HK-2 (cell line): Measurements from ENCODE around the gene CACNA1H.

Experiments used
- DNase-seq: peaks from one replicate; pipeline ENCODE4 v3.0.0-alpha.2; 2018; ENCODE audit not compliant: unreplicated experiment

The CACNA1H gene

DNA sequence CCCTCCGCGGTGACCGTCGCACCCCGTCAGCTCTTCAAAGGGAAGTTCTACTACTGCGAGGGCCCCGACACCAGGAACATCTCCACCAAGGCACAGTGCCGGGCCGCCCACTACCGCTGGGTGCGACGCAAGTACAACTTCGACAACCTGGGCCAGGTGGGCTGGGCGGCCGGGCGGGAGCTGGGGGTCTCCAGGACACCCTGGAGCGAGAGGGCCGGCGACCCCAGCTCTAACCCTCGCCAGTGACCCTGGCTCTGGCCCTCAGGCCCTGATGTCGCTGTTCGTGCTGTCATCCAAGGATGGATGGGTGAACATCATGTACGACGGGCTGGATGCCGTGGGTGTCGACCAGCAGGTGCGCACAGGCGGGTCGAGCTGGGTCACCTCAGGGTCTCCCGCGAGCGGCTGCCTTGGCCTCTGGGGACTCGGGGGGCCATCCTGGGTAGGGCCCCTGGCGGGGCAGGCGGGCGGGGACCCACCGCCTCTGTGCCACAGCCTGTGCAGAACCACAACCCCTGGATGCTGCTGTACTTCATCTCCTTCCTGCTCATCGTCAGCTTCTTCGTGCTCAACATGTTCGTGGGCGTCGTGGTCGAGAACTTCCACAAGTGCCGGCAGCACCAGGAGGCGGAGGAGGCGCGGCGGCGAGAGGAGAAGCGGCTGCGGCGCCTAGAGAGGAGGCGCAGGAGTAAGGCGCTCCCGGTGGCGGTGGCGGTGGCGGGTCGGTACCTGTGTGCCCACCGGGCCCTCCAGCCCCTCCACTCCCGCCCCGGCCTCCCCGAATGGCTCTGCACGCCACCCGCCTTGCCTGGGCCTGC is 58.8 kb downstream of the CACNA1H start:
- DNase-seq = no peak

GRCh38 chr16:1212616-1213194 is 59.8 kb downstream of the CACNA1H start:
- no peak for DNase-seq

GRCh38 chr16:1213231-1213630 is 60.3 kb downstream of the CACNA1H start:
- no peak for DNase-seq

DNA sequence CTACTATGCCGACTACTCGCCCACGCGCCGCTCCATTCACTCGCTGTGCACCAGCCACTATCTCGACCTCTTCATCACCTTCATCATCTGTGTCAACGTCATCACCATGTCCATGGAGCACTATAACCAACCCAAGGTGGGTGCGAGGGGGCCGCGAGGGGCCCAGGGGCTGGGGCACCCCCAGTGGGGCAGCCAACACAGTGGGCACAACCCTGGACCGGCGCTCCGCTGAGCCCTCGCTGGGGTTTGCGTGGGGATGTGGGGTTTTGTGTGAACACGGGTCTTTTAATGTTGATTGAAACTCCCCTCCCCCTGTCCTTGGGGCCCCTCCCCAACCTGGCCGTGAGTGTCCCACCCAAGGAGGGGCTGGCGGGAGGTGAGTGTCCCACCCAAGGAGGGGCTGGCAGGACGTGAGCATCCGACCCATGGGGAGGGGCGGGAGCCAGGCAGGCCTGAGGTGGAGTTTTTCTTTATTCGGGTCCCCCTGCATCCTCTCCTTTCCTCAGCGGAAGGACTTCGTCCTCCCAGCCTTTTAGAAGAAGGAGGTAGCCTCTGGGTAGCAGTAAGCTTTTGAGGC is 61.0 kb downstream of the CACNA1H start:
- no peak for DNase-seq

DNA sequence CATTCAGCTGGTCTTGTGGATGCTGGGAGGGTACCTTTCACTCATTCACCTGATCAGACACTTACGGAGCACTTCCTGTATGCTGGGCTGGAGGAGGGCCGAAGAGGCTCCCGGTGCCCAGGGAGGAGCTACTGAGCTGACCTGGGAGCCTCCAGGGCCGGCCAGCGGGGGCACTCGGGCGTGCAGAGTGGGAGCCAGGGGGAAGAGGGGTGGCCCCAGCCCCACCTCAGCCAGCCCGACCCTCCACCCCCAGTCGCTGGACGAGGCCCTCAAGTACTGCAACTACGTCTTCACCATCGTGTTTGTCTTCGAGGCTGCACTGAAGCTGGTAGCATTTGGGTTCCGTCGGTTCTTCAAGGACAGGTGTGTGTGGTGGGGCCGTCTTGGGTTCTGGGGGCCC is 61.8 kb downstream of the CACNA1H start:
- DNase-seq = no peak

- DNase-seq = no peak
Measured at GRCh38 chr16:1215574-1216295, 62.8 kb downstream of the CACNA1H start.

DNA sequence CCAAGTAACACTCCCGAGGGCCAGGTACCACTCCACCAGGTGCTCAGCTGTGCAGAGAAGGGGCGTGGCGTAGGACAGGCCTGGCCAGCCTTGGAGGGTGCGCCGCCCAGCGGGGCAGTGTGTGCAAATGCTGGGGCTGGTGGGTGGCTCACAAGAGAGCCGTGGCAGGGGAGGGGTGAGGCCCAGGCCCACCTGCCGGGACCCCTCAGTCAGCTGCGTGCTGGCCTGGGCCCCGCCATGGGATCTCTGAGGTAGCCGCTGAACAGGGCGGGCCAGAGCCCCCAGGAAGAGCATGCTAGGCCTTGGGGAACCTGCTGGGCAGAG is 63.4 kb downstream of the CACNA1H start:
- no peak for DNase-seq

GRCh38 chr16:1216681-1217400 is 63.9 kb downstream of the CACNA1H start:
- no peak for DNase-seq

- no peak for DNase-seq
Measured at GRCh38 chr16:1217526-1217925, 64.6 kb downstream of the CACNA1H start.

DNA sequence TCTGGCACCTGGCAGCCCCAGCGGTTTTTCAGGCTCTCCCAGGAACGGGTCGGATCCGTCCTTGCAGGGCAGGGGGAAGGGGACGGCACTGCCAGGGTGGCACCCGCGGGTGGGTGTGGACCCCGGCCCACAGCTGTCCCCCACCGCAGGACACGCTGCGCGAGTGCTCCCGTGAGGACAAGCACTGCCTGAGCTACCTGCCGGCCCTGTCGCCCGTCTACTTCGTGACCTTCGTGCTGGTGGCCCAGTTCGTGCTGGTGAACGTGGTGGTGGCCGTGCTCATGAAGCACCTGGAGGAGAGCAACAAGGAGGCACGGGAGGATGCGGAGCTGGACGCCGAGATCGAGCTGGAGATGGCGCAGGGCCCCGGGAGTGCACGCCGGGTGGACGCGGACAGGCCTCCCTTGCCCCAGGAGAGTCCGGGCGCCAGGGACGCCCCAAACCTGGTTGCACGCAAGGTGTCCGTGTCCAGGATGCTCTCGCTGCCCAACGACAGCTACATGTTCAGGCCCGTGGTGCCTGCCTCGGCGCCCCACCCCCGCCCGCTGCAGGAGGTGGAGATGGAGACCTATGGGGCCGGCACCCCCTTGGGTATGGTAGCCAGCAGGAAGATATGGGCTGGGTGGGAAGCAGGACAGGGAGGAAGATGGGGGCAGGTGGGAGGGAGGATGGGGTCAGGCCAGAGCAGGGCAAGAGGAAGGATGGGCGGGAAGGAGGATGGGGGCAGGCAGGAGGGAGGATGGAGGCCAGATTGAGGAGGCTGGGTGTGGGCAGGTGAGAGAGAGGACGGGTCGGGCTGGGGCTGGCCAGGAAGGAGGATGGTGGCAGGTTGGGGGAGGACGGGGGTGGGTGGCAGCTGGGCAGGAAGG is 65.4 kb downstream of the CACNA1H start:
- no peak for DNase-seq

GRCh38 chr16:1218930-1219611 is 66.2 kb downstream of the CACNA1H start:
- no peak for DNase-seq

DNA sequence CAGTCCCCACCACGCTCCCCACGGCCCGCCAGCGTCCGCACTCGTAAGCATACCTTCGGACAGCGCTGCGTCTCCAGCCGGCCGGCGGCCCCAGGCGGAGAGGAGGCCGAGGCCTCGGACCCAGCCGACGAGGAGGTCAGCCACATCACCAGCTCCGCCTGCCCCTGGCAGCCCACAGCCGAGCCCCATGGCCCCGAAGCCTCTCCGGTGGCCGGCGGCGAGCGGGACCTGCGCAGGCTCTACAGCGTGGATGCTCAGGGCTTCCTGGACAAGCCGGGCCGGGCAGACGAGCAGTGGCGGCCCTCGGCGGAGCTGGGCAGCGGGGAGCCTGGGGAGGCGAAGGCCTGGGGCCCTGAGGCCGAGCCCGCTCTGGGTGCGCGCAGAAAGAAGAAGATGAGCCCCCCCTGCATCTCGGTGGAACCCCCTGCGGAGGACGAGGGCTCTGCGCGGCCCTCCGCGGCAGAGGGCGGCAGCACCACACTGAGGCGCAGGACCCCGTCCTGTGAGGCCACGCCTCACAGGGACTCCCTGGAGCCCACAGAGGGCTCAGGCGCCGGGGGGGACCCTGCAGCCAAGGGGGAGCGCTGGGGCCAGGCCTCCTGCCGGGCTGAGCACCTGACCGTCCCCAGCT is 67.3 kb downstream of the CACNA1H start:
- no peak for DNase-seq

DNA sequence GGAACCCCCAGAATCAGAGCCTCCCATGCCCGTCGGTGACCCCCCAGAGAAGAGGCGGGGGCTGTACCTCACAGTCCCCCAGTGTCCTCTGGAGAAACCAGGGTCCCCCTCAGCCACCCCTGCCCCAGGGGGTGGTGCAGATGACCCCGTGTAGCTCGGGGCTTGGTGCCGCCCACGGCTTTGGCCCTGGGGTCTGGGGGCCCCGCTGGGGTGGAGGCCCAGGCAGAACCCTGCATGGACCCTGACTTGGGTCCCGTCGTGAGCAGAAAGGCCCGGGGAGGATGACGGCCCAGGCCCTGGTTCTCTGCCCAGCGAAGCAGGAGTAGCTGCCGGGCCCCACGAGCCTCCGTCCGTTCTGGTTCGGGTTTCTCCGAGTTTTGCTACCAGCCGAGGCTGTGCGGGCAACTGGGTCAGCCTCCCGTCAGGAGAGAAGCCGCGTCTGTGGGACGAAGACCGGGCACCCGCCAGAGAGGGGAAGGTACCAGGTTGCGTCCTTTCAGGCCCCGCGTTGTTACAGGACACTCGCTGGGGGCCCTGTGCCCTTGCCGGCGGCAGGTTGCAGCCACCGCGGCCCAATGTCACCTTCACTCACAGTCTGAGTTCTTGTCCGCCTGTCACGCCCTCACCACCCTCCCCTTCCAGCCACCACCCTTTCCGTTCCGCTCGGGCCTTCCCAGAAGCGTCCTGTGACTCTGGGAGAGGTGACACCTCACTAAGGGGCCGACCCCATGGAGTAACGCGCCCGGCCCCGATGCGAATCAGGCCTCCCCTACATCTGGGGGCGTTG is 68.1 kb downstream of the CACNA1H start:
- no peak for DNase-seq

DNA sequence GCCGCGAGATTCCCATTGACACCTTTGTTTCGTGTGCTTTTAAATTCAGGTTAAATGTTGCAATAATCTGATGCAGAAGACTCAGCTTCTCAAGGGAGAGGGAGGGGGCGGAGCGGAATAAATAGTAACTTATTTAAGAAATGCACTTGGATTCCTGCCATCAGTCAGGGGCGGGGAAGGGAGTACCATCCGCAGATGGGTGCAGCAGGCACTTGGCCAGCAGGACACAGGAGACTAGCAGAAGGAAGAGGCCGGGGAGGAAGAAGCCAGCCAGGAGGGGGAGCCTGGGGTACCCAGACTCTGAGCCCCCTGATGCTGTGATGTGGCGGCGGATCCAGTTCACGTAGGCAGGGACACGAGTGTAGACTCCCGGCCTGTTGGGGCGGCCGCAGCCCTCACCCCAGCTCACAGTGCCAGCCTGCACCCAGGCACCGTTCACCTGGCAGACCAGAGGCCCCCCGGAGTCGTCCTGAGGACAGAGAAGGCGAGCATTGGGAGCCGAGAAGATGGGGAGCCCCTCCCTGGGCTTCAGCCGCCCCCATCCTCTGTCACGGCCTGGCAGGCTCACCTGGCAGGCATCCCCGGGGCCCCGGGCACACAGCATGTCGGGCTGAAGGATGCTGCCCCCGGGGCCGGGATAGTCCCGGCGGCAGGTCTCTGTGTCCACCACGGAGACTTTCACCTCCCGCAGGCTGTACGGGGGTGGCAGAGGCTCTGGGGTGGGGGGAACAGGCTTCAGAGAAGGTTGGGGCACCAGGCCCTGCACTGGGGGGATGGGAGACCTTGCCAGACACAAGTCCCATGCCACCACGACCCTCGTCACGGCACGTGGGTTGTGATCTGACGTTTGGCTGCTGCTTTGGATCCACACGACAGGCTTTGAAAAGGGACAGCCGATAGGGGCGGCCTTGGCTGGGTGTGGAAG is 69.0 kb downstream of the CACNA1H start:
- DNase-seq = no peak

- no peak for DNase-seq
Measured at GRCh38 chr16:1222553-1223354, 69.8 kb downstream of the CACNA1H start.

DNA sequence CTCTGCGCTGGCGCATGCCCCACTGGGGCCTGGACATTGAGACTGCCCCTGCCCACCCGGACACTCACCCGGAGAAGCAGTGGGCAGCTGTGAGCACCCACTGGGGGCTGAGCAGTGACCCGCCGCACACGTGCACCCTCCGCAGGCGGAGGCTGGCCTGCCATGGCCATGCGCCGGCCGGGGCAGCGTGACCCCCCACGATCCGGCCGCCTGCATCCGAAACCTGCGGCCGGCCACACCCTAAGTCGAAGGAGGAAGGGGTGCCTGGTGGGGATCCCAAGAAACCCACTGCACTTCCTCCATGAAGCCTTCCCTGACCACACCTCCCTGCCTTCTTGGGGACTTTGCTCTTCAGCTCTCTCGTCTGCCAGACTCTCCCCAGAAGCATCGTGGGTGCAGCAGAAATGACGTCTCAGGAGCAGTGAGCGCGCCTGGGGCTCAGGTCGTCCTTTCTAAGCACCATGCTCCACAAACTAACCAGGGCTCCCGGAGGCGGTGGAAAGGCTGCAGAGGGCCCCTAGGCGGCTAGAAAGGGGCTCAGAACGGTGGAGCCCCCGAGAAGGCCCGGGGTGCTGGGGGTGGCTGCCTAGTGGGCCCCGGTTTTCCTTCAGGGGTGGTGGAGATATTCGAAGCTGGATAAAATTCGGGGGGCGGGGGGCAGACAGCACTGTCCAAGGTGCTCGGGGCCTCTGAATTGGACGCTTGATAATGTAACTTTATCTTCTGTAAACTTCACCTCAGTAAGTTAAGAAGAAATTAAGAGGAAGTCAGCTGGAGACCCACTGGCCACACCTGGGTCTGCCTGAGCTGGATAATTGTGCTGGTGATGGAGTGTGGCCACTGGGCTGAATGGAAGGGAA is 70.7 kb downstream of the CACNA1H start:
- DNase-seq = no peak
